A549 treated with CORT108297 at 1 μM for 4 hours (cell line): Measurements from ENCODE around the gene ZNF653. TPM values are rescaled to one million over a fixed set of nuclear protein-coding genes. Genes with fewer than 3 reads are reported as not detected.

Experiments used
- total RNA-seq: library from RNA; stranded (reverse); fragments of 200-300 nt; extraction: Qiagen RNA extraction; gene quantifications from 5 replicates; pipeline ENCODE4 v1.2.3, GENCODE V29; 2022

Gene ZNF653, protein sequence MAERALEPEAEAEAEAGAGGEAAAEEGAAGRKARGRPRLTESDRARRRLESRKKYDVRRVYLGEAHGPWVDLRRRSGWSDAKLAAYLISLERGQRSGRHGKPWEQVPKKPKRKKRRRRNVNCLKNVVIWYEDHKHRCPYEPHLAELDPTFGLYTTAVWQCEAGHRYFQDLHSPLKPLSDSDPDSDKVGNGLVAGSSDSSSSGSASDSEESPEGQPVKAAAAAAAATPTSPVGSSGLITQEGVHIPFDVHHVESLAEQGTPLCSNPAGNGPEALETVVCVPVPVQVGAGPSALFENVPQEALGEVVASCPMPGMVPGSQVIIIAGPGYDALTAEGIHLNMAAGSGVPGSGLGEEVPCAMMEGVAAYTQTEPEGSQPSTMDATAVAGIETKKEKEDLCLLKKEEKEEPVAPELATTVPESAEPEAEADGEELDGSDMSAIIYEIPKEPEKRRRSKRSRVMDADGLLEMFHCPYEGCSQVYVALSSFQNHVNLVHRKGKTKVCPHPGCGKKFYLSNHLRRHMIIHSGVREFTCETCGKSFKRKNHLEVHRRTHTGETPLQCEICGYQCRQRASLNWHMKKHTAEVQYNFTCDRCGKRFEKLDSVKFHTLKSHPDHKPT
- total RNA-seq = 3.7 to 5.6 TPM (median 5.0 TPM) in 5 replicates

DNA sequence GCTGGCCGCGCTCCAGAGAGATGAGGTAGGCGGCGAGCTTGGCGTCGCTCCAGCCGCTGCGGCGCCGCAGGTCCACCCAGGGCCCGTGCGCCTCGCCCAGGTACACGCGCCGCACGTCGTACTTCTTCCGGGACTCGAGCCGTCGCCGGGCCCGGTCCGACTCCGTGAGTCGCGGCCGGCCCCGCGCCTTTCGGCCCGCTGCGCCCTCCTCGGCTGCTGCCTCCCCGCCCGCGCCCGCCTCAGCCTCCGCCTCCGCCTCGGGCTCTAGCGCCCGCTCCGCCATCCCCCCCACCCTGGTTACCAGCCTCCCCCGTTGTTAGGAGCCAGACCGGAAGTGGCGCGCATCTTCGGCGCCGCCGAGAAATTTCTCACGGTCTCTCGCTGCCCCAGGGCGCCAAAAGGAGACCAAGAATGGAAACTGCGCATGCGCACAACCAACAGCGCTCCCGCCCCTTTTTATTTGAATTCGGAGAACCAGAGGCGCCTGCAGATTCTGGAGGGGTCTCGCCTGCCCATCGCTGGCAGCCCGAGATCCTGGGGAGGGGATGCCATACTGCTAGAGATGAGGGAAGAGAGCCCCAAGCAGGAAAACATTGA lies at the start of gene ZNF653:
ZNF653 (minus strand) TSS at position 336 of the 597 bp plus-strand sequence; CDS start at position 283, 53 bp downstream.

DNA sequence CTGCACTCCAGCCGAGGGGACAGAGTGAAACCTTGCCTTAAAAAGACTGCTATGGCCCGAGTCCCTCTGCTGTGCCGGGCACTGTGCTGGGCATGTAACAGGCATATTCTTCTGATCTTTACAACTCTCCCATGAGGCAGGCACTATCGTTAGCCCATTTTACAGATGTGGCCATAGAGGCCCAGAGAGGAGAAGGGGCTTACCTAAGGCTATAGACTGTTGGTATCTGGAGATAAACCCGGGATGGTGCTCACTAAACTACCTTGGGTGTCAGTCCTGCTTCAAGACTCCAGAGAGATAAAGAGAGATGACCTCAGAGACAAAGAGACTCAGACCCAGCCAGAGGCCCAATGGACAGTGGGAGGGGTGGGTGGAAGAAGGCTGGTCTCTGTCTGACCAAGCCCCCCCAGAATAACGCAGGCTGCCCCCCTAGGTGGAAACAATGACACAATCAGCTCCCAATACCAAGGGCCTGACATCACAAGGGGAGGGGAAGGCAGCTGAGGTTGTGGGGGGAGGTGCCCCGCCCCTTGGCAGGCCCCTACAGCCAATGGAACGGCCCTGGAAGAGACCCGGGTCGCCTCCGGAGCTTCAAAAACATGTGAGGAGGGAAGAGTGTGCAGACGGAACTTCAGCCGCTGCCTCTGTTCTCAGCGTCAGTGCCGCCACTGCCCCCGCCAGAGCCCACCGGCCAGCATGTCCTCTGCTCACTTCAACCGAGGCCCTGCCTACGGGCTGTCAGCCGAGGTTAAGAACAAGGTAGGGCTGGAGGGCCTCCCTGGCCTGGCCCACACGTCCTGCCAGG lies 32.8 kb upstream of the ZNF653 start, which contains the start of gene CNN1:
CNN1 (plus strand) TSS at position 620 of the 805 bp plus-strand sequence; CDS start at position 697, 77 bp downstream.

DNA sequence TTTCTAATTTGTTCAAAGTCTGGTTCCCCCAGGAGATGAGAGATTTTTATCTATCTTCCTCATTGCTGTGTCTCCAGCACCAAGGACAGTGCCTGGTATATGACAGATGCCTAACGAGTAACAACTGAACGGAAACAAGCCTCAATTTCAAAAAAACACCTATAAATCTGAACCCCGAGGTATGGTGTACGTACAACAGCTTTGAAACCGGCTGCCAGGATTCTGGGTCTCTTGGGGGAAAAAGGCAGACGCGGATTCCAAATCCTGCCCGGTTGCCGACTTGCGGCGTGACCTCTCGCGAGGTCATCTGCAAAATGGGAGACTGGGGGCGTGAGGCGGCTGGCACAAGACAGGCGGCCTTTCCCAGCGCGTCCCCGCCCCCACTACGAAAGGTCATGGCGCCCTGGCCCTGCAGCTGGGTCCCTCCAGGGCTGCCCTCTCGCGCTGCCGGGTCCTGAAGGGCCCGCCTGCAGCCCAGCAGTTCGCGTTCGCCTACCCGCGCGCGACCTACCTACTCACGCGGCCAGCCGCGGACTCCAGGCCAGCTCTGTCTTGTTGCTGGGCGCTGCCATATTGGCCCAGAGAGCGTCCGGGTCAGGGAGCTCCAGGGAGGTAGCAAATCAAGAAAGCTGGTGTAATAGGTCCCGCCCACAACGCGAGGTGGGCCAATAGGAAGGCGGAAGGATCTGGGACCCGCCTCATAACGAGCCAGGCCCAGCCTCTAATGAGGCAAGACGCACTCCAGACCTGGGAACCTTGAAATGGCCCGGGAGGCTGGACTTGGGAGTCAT lies 23.1 kb upstream of the ZNF653 start, which contains the start of gene ECSIT:
ECSIT (minus strand) TSS at position 584 of the 791 bp plus-strand sequence. CDS start 9,964 bp downstream, outside the sequence.

DNA sequence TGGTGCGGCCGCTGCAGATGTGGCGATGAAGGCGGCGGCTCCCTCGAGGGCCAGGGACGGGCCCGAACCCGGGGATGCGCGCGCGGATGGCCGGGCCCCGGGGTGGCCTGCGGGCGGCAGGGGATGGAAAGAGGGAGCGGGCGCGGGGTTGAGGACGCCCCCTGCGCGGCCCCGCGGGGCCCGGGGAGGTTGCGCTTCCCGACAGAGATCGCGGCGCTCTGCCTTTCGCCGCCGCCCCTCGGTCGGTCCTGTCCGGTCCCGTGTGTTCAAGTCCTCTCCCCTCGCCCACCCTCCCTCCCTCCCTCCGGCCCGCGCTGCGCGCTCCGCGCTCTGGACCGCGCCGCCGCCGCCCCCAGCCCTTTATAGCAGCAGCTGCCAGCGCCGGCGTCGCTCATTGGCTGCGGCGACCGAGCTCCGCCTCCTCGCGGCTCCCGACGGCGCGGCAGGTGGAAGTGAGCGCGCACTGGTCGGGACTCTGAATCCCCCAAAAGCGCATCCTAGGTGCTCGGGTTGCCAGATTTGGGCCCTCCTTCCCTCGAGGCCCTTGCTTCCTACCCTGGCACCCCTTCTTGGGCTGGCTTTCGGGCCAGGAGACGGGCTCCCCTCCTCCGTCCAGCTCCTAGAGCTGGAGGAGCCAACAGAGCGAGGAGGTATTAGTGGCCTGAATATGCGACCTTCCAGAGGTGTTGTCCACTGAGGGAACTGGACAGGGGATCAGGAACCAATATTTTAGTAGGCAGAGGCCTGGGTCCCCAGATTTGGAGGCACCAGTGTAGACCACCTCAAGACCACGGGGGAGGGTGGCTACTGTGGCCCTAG lies 24.7 kb downstream of the ZNF653 start, which contains the start of gene ELAVL3:
ELAVL3 (minus strand) TSS at position 332 of the 819 bp plus-strand sequence. CDS start 438 bp downstream, outside the sequence.

DNA sequence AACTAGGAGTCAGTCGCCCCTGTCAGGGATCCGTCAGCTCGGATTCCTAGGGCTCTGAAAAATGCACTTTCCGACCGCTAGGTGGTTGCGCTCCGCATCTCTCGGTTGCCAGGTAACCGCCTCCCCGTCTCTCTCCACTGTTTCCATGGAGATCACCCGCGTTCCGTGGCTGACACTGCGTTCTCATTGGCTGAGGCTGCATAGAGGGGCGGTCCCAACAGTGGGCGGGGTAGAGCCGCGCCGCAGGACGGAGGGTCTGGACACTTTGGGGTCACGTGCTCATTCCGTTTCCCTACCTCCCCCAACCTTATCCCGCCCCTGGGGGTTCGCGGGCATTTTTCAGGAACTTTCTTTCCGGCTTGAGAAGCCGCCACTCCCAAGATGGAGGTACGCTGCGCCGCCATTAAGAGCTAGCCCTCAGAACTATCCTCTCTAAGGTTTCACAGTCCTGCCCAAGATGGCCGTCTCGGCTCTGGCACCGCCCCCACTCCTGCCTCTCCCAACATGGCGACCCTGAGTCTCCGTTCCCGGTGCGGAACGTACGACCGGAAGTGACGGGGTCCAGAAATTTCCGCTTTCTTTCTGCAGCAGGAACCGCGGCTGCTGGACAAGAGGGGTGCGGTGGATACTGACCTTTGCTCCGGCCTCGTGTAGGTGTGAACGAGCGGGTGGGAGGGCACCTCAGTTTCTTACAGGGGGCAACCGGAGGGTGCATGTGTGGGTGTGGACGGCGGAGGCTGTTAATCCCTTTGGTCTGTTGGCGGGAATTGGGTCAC lies 70.4 kb downstream of the ZNF653 start, which contains the start of the genes ODAD3 and PRKCSH:
ODAD3 (minus strand) TSS at position 65 of the 776 bp plus-strand sequence. CDS start 105 bp downstream, outside the sequence.
PRKCSH (plus strand) TSS at position 579 of the 776 bp plus-strand sequence. CDS start 483 bp downstream, outside the sequence.

Other genes starting within 250 kb of the ZNF653 start
- 7.6 to 10.7 TPM (median 8.8 TPM) in 5 replicates for gene DOCK6, start 243.3 kb downstream of the ZNF653 start, total RNA-seq
- gene TSPAN16, start 209.7 kb downstream of the ZNF653 start, total RNA-seq = not detected in 5 replicates
- 2.7 to 3.9 TPM (median 3.1 TPM) in 5 replicates for gene RAB3D, start 166.2 kb downstream of the ZNF653 start, total RNA-seq
- 97.0 to 136 TPM (median 116 TPM) in 5 replicates for gene TMEM205, start 159.6 kb downstream of the ZNF653 start, total RNA-seq
- gene CCDC159, start 159.3 kb downstream of the ZNF653 start, total RNA-seq = 4.4 to 5.8 TPM (median 4.9 TPM) in 5 replicates
- gene PLPPR2, start 150.4 kb downstream of the ZNF653 start, total RNA-seq = 8.5 to 10.8 TPM (median 10.6 TPM) in 5 replicates
- gene SWSAP1, start 131.2 kb downstream of the ZNF653 start, total RNA-seq = 1.6 to 2.4 TPM (median 2.1 TPM) in 5 replicates
- 4.4 to 6.1 TPM (median 5.3 TPM) in 5 replicates for gene EPOR, start 121.5 kb downstream of the ZNF653 start, total RNA-seq
- 1.4 to 2.8 TPM (median 1.9 TPM) in 5 replicates for gene RGL3, start 86.5 kb downstream of the ZNF653 start, total RNA-seq
- 1.1 to 1.5 TPM (median 1.3 TPM) in 5 replicates for gene ODAD3, start 70.7 kb downstream of the ZNF653 start, total RNA-seq
- 255 to 281 TPM (median 265 TPM) in 5 replicates for gene PRKCSH, start 70.2 kb downstream of the ZNF653 start, total RNA-seq
- gene ELAVL3, start 24.8 kb downstream of the ZNF653 start, total RNA-seq = 0.02 to 0.10 TPM (median 0.05 TPM) in 5 replicates
- gene ECSIT, start 23.3 kb upstream of the ZNF653 start, total RNA-seq = 26.6 to 34.8 TPM (median 33.6 TPM) in 5 replicates
- 0.30 to 0.52 TPM (median 0.46 TPM) in 5 replicates for gene CNN1, start 33.0 kb upstream of the ZNF653 start, total RNA-seq
- 99.4 to 117 TPM (median 107 TPM) in 5 replicates for gene ELOF1, start 53.4 kb upstream of the ZNF653 start, total RNA-seq
- 0.12 to 0.51 TPM (median 0.25 TPM) in 4 of 5 replicates, not detected in the other for gene ACP5, start 71.8 kb upstream of the ZNF653 start, total RNA-seq
- 2.7 to 5.4 TPM (median 3.6 TPM) in 5 replicates for gene ZNF627, start 91.6 kb upstream of the ZNF653 start, total RNA-seq
- 1.9 to 3.1 TPM (median 2.7 TPM) in 5 replicates for gene ZNF823, start 233.1 kb upstream of the ZNF653 start, total RNA-seq